Measurements from ENCODE around the gene AREG. TPM values are rescaled to one million over a fixed set of nuclear protein-coding genes. Genes with fewer than 3 reads are reported as not detected.

The AREG gene
- total RNA-seq, 1 donor from 2014 or later, result 98.0 TPM

Other genes with a start within 250 kb of the AREG start
- 5.2 and 7.5 TPM in 2 replicates for gene EPGN, start 136.7 kb upstream of the AREG start, total RNA-seq
- gene EREG, start 80.0 kb upstream of the AREG start, total RNA-seq, result 4.3 and 7.5 TPM in 2 replicates